ENCODE results near the gene MLPH. TPM values are rescaled to one million over a fixed set of nuclear protein-coding genes. Genes with fewer than 3 reads are reported as not detected.

MLPH gene
- polyA plus RNA-seq, 3 donors, result not detected

DNA sequence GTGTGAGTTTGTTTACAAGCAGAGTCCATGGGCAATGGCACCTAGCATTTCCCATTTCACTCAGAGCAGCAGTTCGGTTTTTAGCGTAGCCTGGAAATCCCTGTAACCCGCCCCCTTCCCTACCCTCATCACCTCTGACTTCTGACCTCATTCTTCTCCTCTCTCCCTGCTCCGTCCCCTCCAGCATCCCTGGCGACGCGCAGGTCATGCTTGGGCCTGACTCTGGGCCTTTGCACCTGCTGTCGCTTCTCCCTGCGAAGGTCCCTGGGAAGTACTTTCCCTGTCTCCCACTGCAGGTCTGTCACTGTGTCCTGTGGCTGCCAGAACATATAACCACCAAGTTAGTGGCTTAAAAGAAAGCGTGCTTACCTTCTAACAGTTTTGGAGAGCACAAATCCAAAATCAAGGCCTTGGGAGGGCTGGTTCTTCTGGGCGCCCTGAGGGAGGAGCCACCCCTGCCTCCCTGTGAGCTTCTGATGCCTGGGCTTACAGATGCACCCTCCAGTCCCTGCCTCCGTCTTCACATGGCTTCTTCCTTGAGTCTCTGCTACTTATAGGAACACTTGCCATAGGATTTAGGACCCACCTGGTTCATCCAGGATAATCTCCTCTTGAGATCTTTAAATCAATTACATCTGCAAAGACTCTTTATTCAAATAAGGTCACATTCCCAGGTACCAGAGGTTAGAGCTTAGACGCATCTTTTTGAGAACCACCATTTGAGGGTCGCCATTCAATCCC, 111.6 kb downstream of the MLPH start:
- Mint-ChIP-seq H3K27ac (peak overlapping the region in 2 of 7 donors; percentile 6 to 40), H3K9me3 (no peaks in the 10 kb centered on the region), H3K36me3 (peaks cover 2 to 6% of the 10 kb centered on the region in 2 donors), H3K4me3 (no peak overlapping the region), H3K27me3 (ENCODE audit: low read depth in 3 of 3) (peaks cover 10 to 14% (median 10%) of the 10 kb centered on the region in 3 donors), H3K4me1 (peaks cover 32% of the 10 kb centered on the region)
- no peak overlapping the region for H3K27ac ChIP-seq (ENCODE audit: low read depth in 1 of 2, low read length in 2 of 2)
- DNase-seq, result no peak
- H3K9me3 ChIP-seq (replicated peaks in 1 of 2; ENCODE audit: control insufficient read depth in 1 of 2, insufficient read depth in 1 of 2, low read length in 2 of 2), result no peaks in the 10 kb centered on the region
- H3K4me3 ChIP-seq (replicated peaks in 1 of 3; ENCODE audit: low read depth in 2 of 3, low read length in 3 of 3), result no peak overlapping the region
- TF ChIP-seq, protein P1, sequence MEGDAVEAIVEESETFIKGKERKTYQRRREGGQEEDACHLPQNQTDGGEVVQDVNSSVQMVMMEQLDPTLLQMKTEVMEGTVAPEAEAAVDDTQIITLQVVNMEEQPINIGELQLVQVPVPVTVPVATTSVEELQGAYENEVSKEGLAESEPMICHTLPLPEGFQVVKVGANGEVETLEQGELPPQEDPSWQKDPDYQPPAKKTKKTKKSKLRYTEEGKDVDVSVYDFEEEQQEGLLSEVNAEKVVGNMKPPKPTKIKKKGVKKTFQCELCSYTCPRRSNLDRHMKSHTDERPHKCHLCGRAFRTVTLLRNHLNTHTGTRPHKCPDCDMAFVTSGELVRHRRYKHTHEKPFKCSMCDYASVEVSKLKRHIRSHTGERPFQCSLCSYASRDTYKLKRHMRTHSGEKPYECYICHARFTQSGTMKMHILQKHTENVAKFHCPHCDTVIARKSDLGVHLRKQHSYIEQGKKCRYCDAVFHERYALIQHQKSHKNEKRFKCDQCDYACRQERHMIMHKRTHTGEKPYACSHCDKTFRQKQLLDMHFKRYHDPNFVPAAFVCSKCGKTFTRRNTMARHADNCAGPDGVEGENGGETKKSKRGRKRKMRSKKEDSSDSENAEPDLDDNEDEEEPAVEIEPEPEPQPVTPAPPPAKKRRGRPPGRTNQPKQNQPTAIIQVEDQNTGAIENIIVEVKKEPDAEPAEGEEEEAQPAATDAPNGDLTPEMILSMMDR (IDR thresholded peaks at IDR 0.05), result no peak
- intact Hi-C loops (cut with micrococcal nuclease), result loop anchor here in 1 of 2 donors (5.0 kb wide), 1 partner anchor 149 kb away; no protein-coding TSS in a partner anchor
- no peaks in the 10 kb centered on the region for H3K36me3 ChIP-seq (replicated peaks in 1 of 2; ENCODE audit: control insufficient read depth in 1 of 2, insufficient read depth in 2 of 2, low read length in 2 of 2)
- no peak overlapping the region for H2AFZ ChIP-seq (ENCODE audit: insufficient read depth, low read depth, low read length, poor library complexity, severe bottlenecking)
- no peaks in the 10 kb centered on the region for H3K79me2 ChIP-seq (ENCODE audit: insufficient read depth, low read length)
- H3K4me1 ChIP-seq (ENCODE audit: control insufficient read depth in 1 of 2, insufficient read depth in 2 of 2, low read length in 2 of 2), result peaks cover 14 to 18% of the 10 kb centered on the region in 2 donors
- no peak overlapping the region for H3K9ac ChIP-seq (ENCODE audit: insufficient read depth, low read length, poor library complexity, severe bottlenecking)
- no peak overlapping the region for H3K4me2 ChIP-seq (replicated peaks; ENCODE audit: extremely low read depth, low read length, poor library complexity, severe bottlenecking)
- WGBS (ENCODE audit: insufficient coverage), result 87% methylated on average over 12 of the region's 14 CpGs
- no peaks in the 10 kb centered on the region for H3K27me3 ChIP-seq (ENCODE audit: control insufficient read depth in 2 of 2, insufficient read depth in 2 of 2, low read length in 2 of 2)
- H4K20me1 ChIP-seq (ENCODE audit: insufficient read depth, low read length), result no peaks in the 10 kb centered on the region

DNA sequence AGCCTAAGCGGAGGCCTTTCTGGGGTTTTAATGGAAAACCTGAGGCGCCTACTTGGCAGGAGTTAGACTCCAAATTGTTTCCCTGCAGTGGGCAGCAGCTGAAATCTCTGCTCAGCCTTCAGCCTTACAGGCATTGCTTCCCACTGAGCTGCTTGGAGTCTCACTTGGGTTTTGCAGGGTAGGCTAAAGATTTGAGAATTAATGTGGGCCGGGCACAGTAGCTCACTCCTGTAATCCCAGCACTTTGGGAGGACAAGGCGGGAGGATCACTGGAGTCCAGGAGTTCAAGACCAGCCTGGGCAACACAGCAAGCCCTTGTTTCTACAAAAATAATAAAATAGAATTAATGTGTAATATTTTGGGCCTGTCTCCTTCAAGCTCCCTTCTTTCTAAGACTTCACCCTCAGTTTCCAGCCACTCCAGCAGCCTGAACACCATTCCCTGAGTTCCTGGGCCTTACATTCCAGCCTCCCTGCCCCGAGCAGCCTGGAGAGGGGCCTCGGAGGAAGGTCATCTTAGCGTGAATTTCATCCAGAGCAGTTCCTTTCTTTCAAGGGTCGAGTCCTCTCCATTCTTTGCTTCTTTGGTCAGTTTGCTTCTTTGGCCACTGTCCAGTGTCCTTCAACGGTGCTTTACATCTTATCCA, 112.5 kb downstream of the MLPH start:
- no peaks in the 10 kb centered on the region for H3K79me2 ChIP-seq (ENCODE audit: insufficient read depth, low read length)
- no peak for DNase-seq
- TF ChIP-seq, protein P1 (IDR thresholded peaks at IDR 0.05), result no peak
- no peaks in the 10 kb centered on the region for H3K27me3 ChIP-seq (ENCODE audit: control insufficient read depth in 2 of 2, insufficient read depth in 2 of 2, low read length in 2 of 2)
- H3K4me3 ChIP-seq (replicated peaks in 1 of 3; ENCODE audit: low read depth in 2 of 3, low read length in 3 of 3), result no peak overlapping the region
- no peak overlapping the region for H3K9ac ChIP-seq (ENCODE audit: insufficient read depth, low read length, poor library complexity, severe bottlenecking)
- 98% methylated on average over 7 of the region's 9 CpGs for WGBS (ENCODE audit: insufficient coverage)
- H3K9me3 ChIP-seq (replicated peaks in 1 of 2; ENCODE audit: control insufficient read depth in 1 of 2, insufficient read depth in 1 of 2, low read length in 2 of 2), result no peaks in the 10 kb centered on the region
- H3K36me3 ChIP-seq (replicated peaks in 1 of 2; ENCODE audit: control insufficient read depth in 1 of 2, insufficient read depth in 2 of 2, low read length in 2 of 2), result no peaks in the 10 kb centered on the region
- H4K20me1 ChIP-seq (ENCODE audit: insufficient read depth, low read length), result no peaks in the 10 kb centered on the region
- Mint-ChIP-seq H3K4me1 (peaks cover 37% of the 10 kb centered on the region), H3K9me3 (no peaks in the 10 kb centered on the region), H3K27me3 (ENCODE audit: low read depth in 3 of 3) (peaks cover 10 to 14% (median 10%) of the 10 kb centered on the region in 3 donors), H3K36me3 (peaks cover 2 to 6% of the 10 kb centered on the region in 2 donors), H3K4me3 (no peak overlapping the region), H3K27ac (peak overlapping the region in 3 of 7 donors; percentile 0 to 80 (median 66))
- intact Hi-C loops (cut with micrococcal nuclease), result loop anchor here (5.0 to 10.0 kb wide), 2 partner anchors 65 to 148 kb away; no protein-coding TSS in a partner anchor
- no peak overlapping the region for H2AFZ ChIP-seq (ENCODE audit: insufficient read depth, low read depth, low read length, poor library complexity, severe bottlenecking)
- no peak overlapping the region for H3K27ac ChIP-seq (ENCODE audit: low read depth in 1 of 2, low read length in 2 of 2)
- H3K4me2 ChIP-seq (replicated peaks; ENCODE audit: extremely low read depth, low read length, poor library complexity, severe bottlenecking), result no peak overlapping the region
- H3K4me1 ChIP-seq (ENCODE audit: control insufficient read depth in 1 of 2, insufficient read depth in 2 of 2, low read length in 2 of 2), result peaks cover 22 to 28% of the 10 kb centered on the region in 2 donors

Data from CD14-positive monocyte (primary cell).